SU-DHL-6 (cell line): ENCODE results near the gene ZDHHC5.

Experiments
- H2AFZ ChIP-seq: fragments of 200-600 bp; sonication (generic); 2 replicates; pipeline ENCODE4 v1.6.1; 2014; ENCODE audit warnings: low read depth, mild to moderate bottlenecking, moderate library complexity, mixed read lengths, antibody characterized with exemption, low read length; ENCODE audit not compliant: severe bottlenecking
- H3F3A ChIP-seq: fragments of 200-600 bp; shearing (Covaris generic); 2 replicates; pipeline ENCODE4 v1.6.0; 2016; ENCODE audit warnings: antibody characterized with exemption, mild to moderate bottlenecking; ENCODE audit not compliant: insufficient read depth
- H3K27ac ChIP-seq: fragments of 200-600 bp; sonication (generic); 2 replicates; pipeline ENCODE4 v1.5.1; 2016; ENCODE audit warnings: low read depth, mild to moderate bottlenecking, low read length, moderate library complexity, mixed read lengths
- H3K27me3 ChIP-seq: fragments of 200-600 bp; sonication (generic), shearing (Covaris generic); 2 replicates; pipeline ENCODE4 v1.6.0; 2014; ENCODE audit warnings: mild to moderate bottlenecking, low read length
- H3K36me3 ChIP-seq: fragments of 200-600 bp; sonication (generic); 2 replicates; pipeline ENCODE4 v1.6.1; 2014; ENCODE audit warnings: mild to moderate bottlenecking, low read length, mixed read lengths
- H3K4me2 ChIP-seq: fragments of 300-600, 200-600 bp; shearing (Covaris generic), sonication (generic); 2 replicates; pipeline ENCODE4 v1.6.0; 2014; ENCODE audit warnings: low read length, low read depth, mild to moderate bottlenecking; ENCODE audit not compliant: poor library complexity, severe bottlenecking
- H3K4me3 ChIP-seq: fragments of 200-600 bp; sonication (generic); 2 replicates; pipeline ENCODE4 v1.5.1; 2014; ENCODE audit warnings: antibody characterized with exemption, low read length, mild to moderate bottlenecking, mixed read lengths; ENCODE audit not compliant: insufficient read depth, poor library complexity, severe bottlenecking
- H3K79me2 ChIP-seq: fragments of 200-600 bp; sonication (generic); 2 replicates; pipeline ENCODE4 v1.6.1; 2014; ENCODE audit warnings: mild to moderate bottlenecking, low read length, moderate library complexity; ENCODE audit not compliant: insufficient read depth
- H3K9ac ChIP-seq: fragments of 200-600 bp; sonication (generic); 2 replicates; pipeline ENCODE4 v1.7.0; 2014; ENCODE audit warnings: mild to moderate bottlenecking, low read length
- H3K9me2 ChIP-seq: fragments of 200-600 bp; sonication (generic); replicated peaks from 2 replicates; pipeline ENCODE4 v1.6.1; 2014; ENCODE audit warnings: low read length; ENCODE audit not compliant: insufficient read depth
- H3K9me3 ChIP-seq: fragments of 200-600 bp; sonication (generic); 2 replicates; pipeline ENCODE4 v1.6.1; 2014; ENCODE audit warnings: low read length, mixed read lengths; ENCODE audit not compliant: insufficient read depth
- H4K20me1 ChIP-seq: fragments of 200-600 bp; sonication (generic); 2 replicates; pipeline ENCODE4 v1.6.1; 2014; ENCODE audit warnings: low read depth, mild to moderate bottlenecking, antibody characterized with exemption, low read length, moderate library complexity, mixed read lengths
- CTCF ChIP-seq: fragments of 200-600 bp; sonication (generic); IDR thresholded peaks from one replicate; pipeline ENCODE4 v1.5.1; 2017; ENCODE audit warnings: antibody characterized with exemption, mild to moderate bottlenecking, low read length, moderate library complexity; ENCODE audit not compliant: insufficient read depth, poor library complexity, severe bottlenecking
- EZH2phosphoT487 ChIP-seq: fragments of 200-600 bp; sonication (generic), shearing (Covaris generic); conservative IDR thresholded peaks from 2 replicates; pipeline ENCODE4 v1.6.1; 2018; ENCODE audit warnings: mild to moderate bottlenecking, antibody characterized with exemption, low read length, moderate library complexity, mixed read lengths

The ZDHHC5 gene

GRCh38 chr11:57658023-57658361, 9.9 kb upstream of the ZDHHC5 start:
- H3K36me3 ChIP-seq, result peaks cover 19% of the 10 kb centered on the region
- H3K4me2 ChIP-seq, result peak overlapping the region; percentile 89
- 0 out of 2 replicates have a peak overlapping the region, but pooled peaks have one; percentile 3 for H3K27ac ChIP-seq
- H2AFZ ChIP-seq, result no peak overlapping the region
- TF ChIP-seq EZH2phosphoT487 (no peak), CTCF (no peak)
- peaks cover 22% of the 10 kb centered on the region for H3K79me2 ChIP-seq
- H3K9me3 ChIP-seq, result no peaks in the 10 kb centered on the region
- no peaks in the 10 kb centered on the region for H4K20me1 ChIP-seq
- H3K4me3 ChIP-seq, result peak overlapping the region; percentile 76
- no peaks in the 10 kb centered on the region for H3K9me2 ChIP-seq
- H3F3A ChIP-seq, result peaks cover 8% of the 10 kb centered on the region
- H3K9ac ChIP-seq, result peak overlapping the region; percentile 72
- no peaks in the 10 kb centered on the region for H3K27me3 ChIP-seq

GRCh38 chr11:57659669-57660068, 8.2 kb upstream of the ZDHHC5 start:
- H3K9ac ChIP-seq, result no peak overlapping the region
- no peak overlapping the region for H3K4me3 ChIP-seq
- H3K27me3 ChIP-seq, result no peaks in the 10 kb centered on the region
- peaks cover 22% of the 10 kb centered on the region for H3K79me2 ChIP-seq
- H3K27ac ChIP-seq, result no peak overlapping the region
- H2AFZ ChIP-seq, result no peak overlapping the region
- no peaks in the 10 kb centered on the region for H3K9me2 ChIP-seq
- peaks cover 19% of the 10 kb centered on the region for H3K36me3 ChIP-seq
- H3K9me3 ChIP-seq, result no peaks in the 10 kb centered on the region
- no peak overlapping the region for H3K4me2 ChIP-seq
- TF ChIP-seq CTCF, result no peak
- no peak for TF ChIP-seq EZH2phosphoT487
- H4K20me1 ChIP-seq, result no peaks in the 10 kb centered on the region
- peaks cover 9% of the 10 kb centered on the region for H3F3A ChIP-seq

- TF ChIP-seq EZH2phosphoT487 (no peak), CTCF (no peak)
These were observed 5.0 kb upstream of the ZDHHC5 start for GRCh38 chr11:57662893-57663292.

GRCh38 chr11:57663975-57664374, 3.9 kb upstream of the ZDHHC5 start:
- no peaks in the 10 kb centered on the region for H3K27me3 ChIP-seq
- H4K20me1 ChIP-seq, result no peaks in the 10 kb centered on the region
- H3K79me2 ChIP-seq, result peaks cover 18% of the 10 kb centered on the region
- H3K9me2 ChIP-seq, result no peaks in the 10 kb centered on the region
- H3K27ac ChIP-seq, result no peak overlapping the region
- no peak overlapping the region for H3K4me3 ChIP-seq
- peaks cover 14% of the 10 kb centered on the region for H3F3A ChIP-seq
- no peak overlapping the region for H3K4me2 ChIP-seq
- H2AFZ ChIP-seq, result no peak overlapping the region
- H3K9ac ChIP-seq, result no peak overlapping the region
- H3K36me3 ChIP-seq, result peaks cover 19% of the 10 kb centered on the region
- no peak for TF ChIP-seq CTCF
- no peak for TF ChIP-seq EZH2phosphoT487
- no peaks in the 10 kb centered on the region for H3K9me3 ChIP-seq

More at GRCh38 chr11:57662893-57663292, 5.0 kb upstream of the ZDHHC5 start:
- no peak overlapping the region for H3K9ac ChIP-seq
- no peak overlapping the region for H3K4me3 ChIP-seq
- H3K4me2 ChIP-seq, result no peak overlapping the region
- no peaks in the 10 kb centered on the region for H4K20me1 ChIP-seq
- H3K79me2 ChIP-seq, result peaks cover 19% of the 10 kb centered on the region
- peaks cover 14% of the 10 kb centered on the region for H3F3A ChIP-seq
- H3K36me3 ChIP-seq, result peaks cover 19% of the 10 kb centered on the region
- no peaks in the 10 kb centered on the region for H3K9me2 ChIP-seq
- H3K27ac ChIP-seq, result no peak overlapping the region
- H3K27me3 ChIP-seq, result no peaks in the 10 kb centered on the region
- no peaks in the 10 kb centered on the region for H3K9me3 ChIP-seq
- no peak overlapping the region for H2AFZ ChIP-seq
